Measurements from ENCODE around the gene FOLR2.
A peak's percentile ranks its signal among the peaks of the same experiment; 100 is the strongest.

Gene FOLR2

GRCh38 chr11:72230764-72231365 is 14.3 kb downstream of the FOLR2 start:
- DNase-seq, result no peak

- DNase-seq, result no peak
Measured at GRCh38 chr11:72231396-72232259, 15.0 kb downstream of the FOLR2 start.

GRCh38 chr11:72232260-72233055 is 15.9 kb downstream of the FOLR2 start:
- no peak for DNase-seq

GRCh38 chr11:72233056-72233772 is 16.6 kb downstream of the FOLR2 start:
- no peak for DNase-seq

GRCh38 chr11:72233773-72234513 is 17.3 kb downstream of the FOLR2 start:
- no peak for DNase-seq

GRCh38 chr11:72234514-72234830 is 17.9 kb downstream of the FOLR2 start:
- DNase-seq, result no peak

- DNase-seq, result no peak
Measured at GRCh38 chr11:72234920-72235319, 18.3 kb downstream of the FOLR2 start.

DNA sequence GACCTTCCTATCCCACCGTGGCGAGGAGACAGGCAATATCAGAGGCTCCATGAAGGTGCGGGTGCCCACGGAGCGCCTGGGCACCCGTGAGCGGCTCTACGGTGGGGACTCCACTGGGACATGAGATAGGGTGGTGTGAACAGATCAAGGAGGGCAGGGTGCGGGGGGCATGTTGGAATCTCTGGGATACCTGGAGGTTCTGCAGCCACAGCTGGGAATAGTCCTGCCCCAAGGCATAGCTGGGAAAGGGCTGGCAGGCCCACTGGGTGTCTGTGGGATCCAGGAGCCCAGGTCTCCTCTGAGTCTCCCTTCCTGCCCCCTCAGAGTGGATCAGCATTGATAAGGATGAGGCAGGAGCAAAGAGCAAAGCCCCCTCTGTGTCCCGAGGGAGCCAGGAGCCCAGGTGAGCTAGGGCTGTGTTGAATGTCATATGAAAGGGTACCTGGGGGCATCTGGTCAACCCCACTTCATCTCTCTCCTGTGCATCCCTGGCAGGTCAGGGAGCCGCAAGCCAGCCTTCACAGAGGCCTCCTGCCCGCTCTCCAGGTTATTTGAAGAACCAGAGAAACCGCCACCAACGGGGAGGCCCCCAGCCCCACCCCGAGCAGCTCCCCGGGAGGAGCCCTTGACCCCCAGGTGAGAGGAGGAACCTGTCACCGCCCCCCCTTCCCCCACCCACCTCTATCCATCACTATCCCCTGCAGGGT is 18.9 kb downstream of the FOLR2 start:
- no peak for DNase-seq

DNA sequence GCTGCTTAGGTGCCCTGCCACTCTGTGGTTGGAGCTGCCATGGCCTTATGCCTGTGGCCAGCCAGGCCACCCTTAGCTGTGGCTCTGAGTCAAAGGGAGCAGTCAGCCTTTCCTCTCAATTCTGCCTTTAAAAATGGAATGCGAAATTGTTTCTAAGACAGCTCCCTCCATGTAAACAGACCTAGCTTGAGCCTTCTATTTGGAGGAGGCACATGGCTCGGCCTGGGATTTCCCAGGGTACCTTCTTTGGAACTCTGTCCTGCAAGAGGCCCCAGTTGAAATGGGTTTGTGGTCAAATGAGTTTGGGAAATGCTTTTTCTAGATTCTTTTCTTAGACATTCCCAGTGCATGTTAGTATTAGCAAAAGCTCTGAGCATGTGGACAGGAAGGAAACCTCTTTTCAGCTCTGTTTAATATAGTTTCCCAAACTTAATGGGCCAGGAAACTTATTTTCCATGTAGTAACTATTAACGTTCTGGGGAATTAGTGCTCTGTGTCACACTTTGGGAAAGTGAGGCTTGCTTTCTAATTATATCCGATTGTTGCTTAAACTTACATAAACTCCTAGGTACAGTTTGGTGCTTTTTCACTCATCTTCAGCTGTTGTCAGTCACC is 19.6 kb downstream of the FOLR2 start:
- DNase-seq, result no peak

DNA sequence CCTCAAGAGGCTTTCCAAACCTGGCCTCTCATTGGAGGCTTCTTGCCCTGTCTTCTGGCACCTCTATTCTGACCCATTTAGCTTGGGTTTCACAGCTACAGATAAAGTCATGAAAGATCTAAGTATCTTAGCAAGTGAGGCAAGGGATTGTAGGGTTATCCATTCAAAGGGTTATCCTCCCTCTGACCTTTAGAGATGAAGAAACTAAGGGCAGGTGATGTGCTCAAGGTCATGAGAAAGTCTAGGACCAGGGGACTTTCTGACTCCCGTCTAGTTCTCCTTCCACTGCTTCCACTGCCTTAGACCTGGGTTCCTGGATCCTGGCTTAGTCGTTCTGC is 20.1 kb downstream of the FOLR2 start:
- no peak for DNase-seq

- DNase-seq, result no peak
Measured at GRCh38 chr11:72237112-72237931, 20.7 kb downstream of the FOLR2 start.

DNA sequence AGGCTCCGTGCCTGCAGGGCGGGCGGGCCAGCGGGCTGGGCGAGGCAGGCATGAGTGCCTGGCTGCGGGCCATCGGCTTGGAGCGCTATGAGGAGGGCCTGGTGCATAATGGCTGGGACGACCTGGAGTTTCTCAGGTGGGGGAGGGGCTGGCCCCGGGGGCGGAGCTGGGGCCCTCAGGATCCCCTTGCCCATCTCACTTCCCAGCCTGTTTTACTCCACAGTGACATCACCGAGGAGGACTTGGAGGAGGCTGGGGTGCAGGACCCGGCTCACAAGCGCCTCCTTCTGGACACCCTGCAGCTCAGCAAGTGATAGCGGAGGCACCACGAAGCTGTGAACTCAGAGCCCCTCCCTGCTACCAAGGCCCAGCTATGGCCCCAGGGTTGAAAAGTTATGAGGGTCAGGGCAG is 21.5 kb downstream of the FOLR2 start:
- peak; percentile 57 for DNase-seq

GRCh38 chr11:72238492-72239312 is 22.1 kb downstream of the FOLR2 start:
- no peak for DNase-seq

DNA sequence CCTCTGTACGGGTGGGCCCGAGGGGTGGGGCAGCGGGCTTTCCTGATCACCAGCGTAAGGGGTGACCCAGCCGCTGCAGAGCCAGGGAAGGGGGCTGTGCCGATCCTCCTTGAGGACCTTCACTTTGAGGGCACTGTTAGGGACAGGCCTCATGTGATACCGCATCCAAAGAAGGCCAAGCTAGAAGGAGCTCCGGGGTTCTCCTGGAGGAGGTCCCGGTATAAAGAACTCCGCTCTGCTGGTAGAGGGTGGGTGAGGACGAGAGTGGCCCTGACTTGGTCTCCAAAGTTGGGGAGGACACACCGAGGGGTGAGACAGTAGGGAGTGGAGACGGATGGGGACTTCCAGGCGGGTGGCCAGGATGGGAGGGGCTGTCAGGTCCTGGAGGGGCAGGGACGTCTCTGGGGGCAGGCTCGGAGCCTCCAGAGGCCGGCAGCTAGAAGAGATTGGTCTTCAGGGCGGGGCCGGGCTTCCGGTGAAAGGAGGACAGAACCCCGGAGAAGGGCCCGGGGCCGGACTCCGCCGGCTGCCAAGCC is 22.8 kb downstream of the FOLR2 start:
- no peak for DNase-seq

- DNase-seq, result no peak
Measured at GRCh38 chr11:72239849-72240460, 23.4 kb downstream of the FOLR2 start.

GRCh38 chr11:72240461-72241290 is 24.1 kb downstream of the FOLR2 start:
- no peak for DNase-seq

DNA sequence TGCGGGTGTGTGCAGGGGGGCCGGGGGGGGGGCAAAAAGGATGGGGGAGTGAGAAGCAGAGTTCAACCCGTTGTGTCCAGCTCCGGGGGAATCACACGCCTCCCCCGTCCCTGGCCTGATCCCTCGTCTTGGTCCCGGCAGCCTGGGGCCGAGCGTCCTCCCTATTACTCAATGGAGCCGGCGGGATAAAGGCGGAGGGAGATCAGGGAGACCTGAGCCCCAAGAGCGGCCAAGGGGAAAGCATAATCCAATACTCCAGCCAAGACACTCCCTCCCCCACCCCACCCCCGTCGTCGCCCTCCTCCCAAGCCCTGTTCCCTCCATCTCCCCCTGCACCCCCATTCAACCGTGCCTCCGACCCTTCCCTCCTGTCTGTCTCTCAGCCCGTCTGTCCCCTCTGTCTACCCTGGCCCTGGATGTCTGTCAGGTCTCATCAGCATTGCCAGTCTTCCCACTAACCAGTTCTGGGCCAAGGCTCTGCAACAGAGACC is 24.7 kb downstream of the FOLR2 start:
- DNase-seq, result no peak

DNA sequence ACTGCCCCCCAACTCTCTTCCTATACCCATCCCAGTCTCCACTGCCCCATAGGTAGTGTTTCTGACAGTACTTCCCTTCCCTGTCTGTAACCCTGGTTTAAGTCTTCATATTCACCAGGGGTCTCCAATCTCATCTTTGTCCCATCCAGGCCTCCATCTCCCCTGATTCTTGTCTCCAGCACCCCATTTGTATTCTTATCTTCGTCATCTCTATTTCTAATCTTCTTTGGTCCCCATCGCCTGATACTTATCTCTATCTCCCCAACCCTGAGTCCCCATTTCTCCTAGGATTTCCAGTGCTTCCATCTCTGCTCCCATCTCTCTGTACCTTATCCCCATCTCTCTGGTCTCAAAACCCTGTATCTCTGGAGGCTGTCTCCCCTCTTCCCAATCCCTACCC is 25.5 kb downstream of the FOLR2 start:
- DNase-seq, result no peak

All from KG1 (cell line).